NCI-H526 (cell line): Measurements from ENCODE around the gene BPIFA2.
"Not testable (repeated sequence)": the region's sequence is repeated elsewhere in the genome, so short reads cannot be mapped to it uniquely, and the experiment has no call there.

Source experiments
- DNase-seq, 2 experiments: peaks; one replicate each; lab custom pipeline; 2025; lab: John Stamatoyannopoulos, UW

The BPIFA2 gene

GRCh38 chr20:33162313-33162712 lies 5.6 kb upstream of the BPIFA2 start:
- no peak for DNase-seq

GRCh38 chr20:33162753-33163152 lies 5.2 kb upstream of the BPIFA2 start:
- DNase-seq: peak in 1 of 2 experiments; percentile 24

GRCh38 chr20:33163856-33164762 lies 3.9 kb upstream of the BPIFA2 start:
- no peak for DNase-seq

- DNase-seq: no peak
Measured at GRCh38 chr20:33164763-33165095, 3.2 kb upstream of the BPIFA2 start.

- DNase-seq: no peak
Measured at GRCh38 chr20:33165416-33166055, 2.4 kb upstream of the BPIFA2 start.

- DNase-seq: no peak
Measured at GRCh38 chr20:33166533-33167113, 1.3 kb upstream of the BPIFA2 start.

GRCh38 chr20:33169176-33169794 lies 1.3 kb downstream of the BPIFA2 start:
- DNase-seq: peak in 1 of 2 experiments; percentile 44

- DNase-seq: no peak
Measured at GRCh38 chr20:33172781-33173180, 4.8 kb downstream of the BPIFA2 start.

GRCh38 chr20:33175123-33175522 lies 7.2 kb downstream of the BPIFA2 start:
- DNase-seq: no peak

- no peak for DNase-seq
Measured at GRCh38 chr20:33176101-33176500, 8.1 kb downstream of the BPIFA2 start.

- no peak for DNase-seq
Measured at GRCh38 chr20:33177866-33178265, 9.9 kb downstream of the BPIFA2 start.

- DNase-seq: no peak
Measured at GRCh38 chr20:33178726-33179125, 10.8 kb downstream of the BPIFA2 start.

- DNase-seq: no peak
Measured at GRCh38 chr20:33180169-33180568, 12.2 kb downstream of the BPIFA2 start.

- DNase-seq: peak in 1 of 2 experiments; percentile 16
Measured at GRCh38 chr20:33181482-33182093, 13.6 kb downstream of the BPIFA2 start.

GRCh38 chr20:33183312-33183711 lies 15.4 kb downstream of the BPIFA2 start:
- DNase-seq: no peak

- not testable (repeated sequence) for DNase-seq
Measured at GRCh38 chr20:33185031-33185590, 17.2 kb downstream of the BPIFA2 start.

GRCh38 chr20:33187491-33187890 lies 19.5 kb downstream of the BPIFA2 start:
- DNase-seq: no peak

GRCh38 chr20:33188421-33188820 lies 20.5 kb downstream of the BPIFA2 start:
- DNase-seq: no peak

- no peak for DNase-seq
Measured at GRCh38 chr20:33191484-33191883, 23.5 kb downstream of the BPIFA2 start.

- DNase-seq: no peak
Measured at GRCh38 chr20:33191955-33192354, 24.0 kb downstream of the BPIFA2 start.

GRCh38 chr20:33192912-33193501 lies 25.0 kb downstream of the BPIFA2 start:
- DNase-seq: peak in 1 of 2 experiments; percentile 27
